ENCODE results near the gene SRP14.

The SRP14 gene

DNA sequence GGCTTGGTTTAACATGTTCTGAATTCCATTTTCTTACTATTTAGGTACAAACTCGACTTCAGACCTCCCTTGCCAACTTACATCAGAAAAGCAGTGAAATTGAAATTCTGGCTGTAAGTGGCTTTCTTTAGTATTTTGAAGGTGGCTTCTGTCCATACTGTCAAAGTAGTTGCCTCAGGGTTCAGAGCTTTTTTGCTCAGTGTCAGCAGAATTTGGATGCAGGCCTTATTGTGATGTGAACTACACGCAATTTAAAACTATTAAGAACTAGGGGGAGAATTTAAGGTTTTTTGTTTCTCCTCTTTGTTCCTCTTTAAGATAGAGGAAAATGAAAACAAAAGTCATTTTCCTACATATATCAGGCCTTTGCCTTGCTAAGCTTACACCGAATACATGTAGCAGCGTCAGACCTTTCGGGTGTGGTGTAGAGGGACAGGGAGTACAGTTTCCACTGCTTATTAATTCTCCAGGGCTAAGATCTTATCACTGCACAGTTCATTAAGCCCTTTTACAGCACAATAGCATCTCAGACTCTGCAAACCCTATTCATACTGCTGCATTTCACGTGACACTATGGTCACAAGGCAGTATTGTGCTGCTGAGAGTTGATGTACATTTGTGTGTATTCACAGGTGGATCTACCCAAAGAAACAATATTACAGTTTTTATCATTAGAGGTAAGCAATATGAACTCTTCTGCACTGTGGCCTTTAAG, 6.7 kb downstream of the SRP14 start:
- no peaks in the 10 kb centered on the region for H4K20me1 ChIP-seq (ENCODE audit: insufficient read depth)

DNA sequence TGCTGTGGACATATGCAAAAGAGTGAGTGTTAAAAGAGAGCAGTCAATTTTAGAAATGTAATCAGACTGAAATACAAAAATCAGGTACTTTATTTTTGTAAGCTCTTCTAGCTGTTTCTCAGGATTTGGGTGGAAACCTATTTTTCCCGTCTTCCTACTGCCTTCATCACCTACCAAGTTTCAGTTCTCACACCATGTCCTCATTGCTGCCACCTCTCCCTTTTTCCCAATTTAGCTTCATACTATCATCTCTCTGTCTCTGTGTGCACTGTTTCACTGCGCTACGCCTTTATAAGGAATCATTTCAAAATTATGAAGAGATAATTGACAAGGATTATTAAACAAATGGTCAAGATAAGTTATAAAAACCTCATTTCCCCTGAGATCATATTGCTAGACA, 7.7 kb downstream of the SRP14 start:
- H3K36me3 ChIP-seq (ENCODE audit: insufficient read depth) = peaks cover 4% of the 10 kb centered on the region; the same call in 1 of the 2 replicates

More for the DNA sequence above, 6.7 kb downstream of the SRP14 start:
- Histone ChIP-seq H3K27me3 (ENCODE audit: insufficient read depth, low read depth) (no peaks in the 10 kb centered on the region), H3K4me2 (no peak overlapping the region), H3K27ac (no peak overlapping the region), H3K36me3 (ENCODE audit: insufficient read depth) (peaks cover 4% of the 10 kb centered on the region; the same call in 1 of the 2 replicates), H3K79me2 (ENCODE audit: insufficient read depth, low read depth) (no peaks in the 10 kb centered on the region; the same call in 1 of the 2 replicates), H3K4me3 (IDR thresholded peaks at IDR 0.05; ENCODE audit: insufficient read depth, low read depth, low read length) (no peak overlapping the region), H3K9ac (no peak overlapping the region), H3K4me1 (ENCODE audit: low read depth, poor library complexity, severe bottlenecking) (peaks cover 18% of the 10 kb centered on the region), H2AFZ (ENCODE audit: low read depth) (no peak overlapping the region)
- TF ChIP-seq, protein P1, sequence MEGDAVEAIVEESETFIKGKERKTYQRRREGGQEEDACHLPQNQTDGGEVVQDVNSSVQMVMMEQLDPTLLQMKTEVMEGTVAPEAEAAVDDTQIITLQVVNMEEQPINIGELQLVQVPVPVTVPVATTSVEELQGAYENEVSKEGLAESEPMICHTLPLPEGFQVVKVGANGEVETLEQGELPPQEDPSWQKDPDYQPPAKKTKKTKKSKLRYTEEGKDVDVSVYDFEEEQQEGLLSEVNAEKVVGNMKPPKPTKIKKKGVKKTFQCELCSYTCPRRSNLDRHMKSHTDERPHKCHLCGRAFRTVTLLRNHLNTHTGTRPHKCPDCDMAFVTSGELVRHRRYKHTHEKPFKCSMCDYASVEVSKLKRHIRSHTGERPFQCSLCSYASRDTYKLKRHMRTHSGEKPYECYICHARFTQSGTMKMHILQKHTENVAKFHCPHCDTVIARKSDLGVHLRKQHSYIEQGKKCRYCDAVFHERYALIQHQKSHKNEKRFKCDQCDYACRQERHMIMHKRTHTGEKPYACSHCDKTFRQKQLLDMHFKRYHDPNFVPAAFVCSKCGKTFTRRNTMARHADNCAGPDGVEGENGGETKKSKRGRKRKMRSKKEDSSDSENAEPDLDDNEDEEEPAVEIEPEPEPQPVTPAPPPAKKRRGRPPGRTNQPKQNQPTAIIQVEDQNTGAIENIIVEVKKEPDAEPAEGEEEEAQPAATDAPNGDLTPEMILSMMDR (conservative IDR thresholded peaks at IDR 0.05; ENCODE audit: low read depth, low read length) = no peak

DNA sequence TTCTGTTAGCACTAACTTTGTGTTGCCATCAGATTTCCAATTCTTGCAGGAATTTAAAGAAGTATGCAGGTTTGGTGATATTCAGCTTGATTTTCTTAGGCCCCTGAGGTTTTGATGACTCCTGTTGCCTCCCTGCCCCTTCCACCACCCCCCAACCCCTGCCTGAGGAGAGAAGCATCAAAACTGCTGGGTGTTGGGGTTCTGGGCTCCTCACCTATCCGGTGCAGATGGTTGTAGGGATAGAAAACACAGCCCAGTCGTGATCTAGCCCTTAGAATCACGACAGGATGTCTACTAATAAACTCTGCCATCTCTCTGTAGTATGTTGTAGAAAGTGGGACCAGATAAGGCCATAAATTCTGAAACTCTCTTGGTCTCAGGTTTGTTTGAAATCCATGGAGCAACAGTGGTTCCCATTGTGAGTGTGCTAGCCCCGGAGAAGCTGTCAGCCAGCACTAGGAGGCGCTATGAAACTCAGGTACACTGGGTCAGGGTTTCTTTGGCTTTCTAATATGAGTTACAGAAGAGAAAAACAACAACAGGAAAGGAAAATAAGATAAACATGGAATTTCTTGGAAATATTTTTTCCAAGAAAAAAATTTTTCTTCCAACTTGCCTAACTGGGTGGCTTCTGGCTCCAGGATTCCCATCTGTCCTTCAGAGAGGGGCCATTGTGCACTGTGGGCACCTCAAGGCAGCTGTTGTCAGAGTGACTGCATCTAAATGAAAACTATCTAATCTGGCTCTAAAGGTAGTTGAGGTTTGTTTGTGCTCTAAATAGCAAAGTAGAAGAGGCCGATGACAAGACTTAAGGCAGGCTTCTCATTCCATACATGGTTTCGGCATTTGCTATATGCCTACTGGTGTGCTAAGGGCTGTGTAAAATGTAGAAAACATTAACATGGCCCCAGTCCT, 8.7 kb downstream of the SRP14 start:
- Histone ChIP-seq H3K36me3 (ENCODE audit: insufficient read depth) (peaks cover 4% of the 10 kb centered on the region; the same call in 1 of the 2 replicates), H3K4me1 (ENCODE audit: low read depth, poor library complexity, severe bottlenecking) (no peaks in the 10 kb centered on the region), H3K79me2 (ENCODE audit: insufficient read depth, low read depth) (no peaks in the 10 kb centered on the region), H3K4me2 (no peak overlapping the region), H3K4me3 (IDR thresholded peaks at IDR 0.05; ENCODE audit: insufficient read depth, low read depth, low read length) (no peak overlapping the region), H2AFZ (ENCODE audit: low read depth) (no peak overlapping the region), H3K9ac (no peak overlapping the region), H3K27me3 (ENCODE audit: insufficient read depth, low read depth) (no peaks in the 10 kb centered on the region), H3K27ac (no peak overlapping the region), H4K20me1 (ENCODE audit: insufficient read depth) (no peaks in the 10 kb centered on the region)
- TF ChIP-seq, protein P1 (conservative IDR thresholded peaks at IDR 0.05; ENCODE audit: low read depth, low read length) = peak; percentile 90

More for the DNA sequence above, 7.7 kb downstream of the SRP14 start:
- H3K79me2 ChIP-seq (ENCODE audit: insufficient read depth, low read depth) = no peaks in the 10 kb centered on the region
- H3K27ac ChIP-seq = no peak overlapping the region
- H3K4me3 ChIP-seq (IDR thresholded peaks at IDR 0.05; ENCODE audit: insufficient read depth, low read depth, low read length) = no peak overlapping the region
- TF ChIP-seq, protein P1 (conservative IDR thresholded peaks at IDR 0.05; ENCODE audit: low read depth, low read length) = no peak
- no peak overlapping the region for H3K4me2 ChIP-seq
- H3K4me1 ChIP-seq (ENCODE audit: low read depth, poor library complexity, severe bottlenecking) = peaks cover 9% of the 10 kb centered on the region
- no peaks in the 10 kb centered on the region for H3K27me3 ChIP-seq (ENCODE audit: insufficient read depth, low read depth)
- no peak overlapping the region for H3K9ac ChIP-seq
- H4K20me1 ChIP-seq (ENCODE audit: insufficient read depth) = no peaks in the 10 kb centered on the region
- no peak overlapping the region for H2AFZ ChIP-seq (ENCODE audit: low read depth)

DNA sequence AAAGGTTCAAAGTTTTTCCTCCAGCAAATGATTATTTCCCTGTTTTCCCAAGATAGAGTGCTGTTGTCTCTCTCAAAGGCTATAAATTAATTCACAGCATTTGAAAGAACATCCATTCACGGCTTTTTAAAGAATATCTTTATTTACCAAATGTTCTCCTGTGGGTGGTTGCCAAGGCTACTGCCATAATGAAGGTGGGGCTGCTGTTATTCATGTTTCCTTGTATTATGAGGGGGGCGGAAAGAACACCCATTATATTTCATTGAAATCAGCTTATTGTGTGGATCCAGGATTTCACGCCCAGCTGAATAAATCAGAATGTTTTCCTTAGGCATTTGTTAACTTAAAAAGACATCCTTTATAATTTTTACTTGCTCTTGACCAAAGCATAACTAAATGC, 10.1 kb downstream of the SRP14 start:
- H3K27ac ChIP-seq = no peak overlapping the region
- peaks cover 4% of the 10 kb centered on the region; the same call in 1 of the 2 replicates for H3K36me3 ChIP-seq (ENCODE audit: insufficient read depth)

More for the DNA sequence above, 10.1 kb downstream of the SRP14 start:
- H3K4me3 ChIP-seq (IDR thresholded peaks at IDR 0.05; ENCODE audit: insufficient read depth, low read depth, low read length) = no peak overlapping the region
- no peaks in the 10 kb centered on the region for H3K4me1 ChIP-seq (ENCODE audit: low read depth, poor library complexity, severe bottlenecking)
- H3K27me3 ChIP-seq (ENCODE audit: insufficient read depth, low read depth) = no peaks in the 10 kb centered on the region
- no peaks in the 10 kb centered on the region for H3K79me2 ChIP-seq (ENCODE audit: insufficient read depth, low read depth)
- no peaks in the 10 kb centered on the region for H4K20me1 ChIP-seq (ENCODE audit: insufficient read depth)
- TF ChIP-seq, protein P1 (conservative IDR thresholded peaks at IDR 0.05; ENCODE audit: low read depth, low read length) = no peak
- no peak overlapping the region for H2AFZ ChIP-seq (ENCODE audit: low read depth)
- no peak overlapping the region for H3K4me2 ChIP-seq
- H3K9ac ChIP-seq = no peak overlapping the region
